NCI-H345 (cell line): ENCODE measurements around the gene RNF135.
"Not testable (repeated sequence)": the region's sequence is repeated elsewhere in the genome, so short reads cannot be mapped to it uniquely, and the experiment has no call there.

ENCODE experiments used
- DNase-seq: peaks from one replicate; lab custom pipeline; 2025; lab: John Stamatoyannopoulos, UW

Gene RNF135

GRCh38 chr17:30970831-30971567 lies at the start of gene RNF135:
TSS of gene RNF135 (plus strand) at chr17:30971039. CDS start at chr17:30971074, 35 bp downstream.
- no peak for DNase-seq

GRCh38 chr17:30921544-30922196 lies 49.2 kb upstream of the RNF135 start, which contains the start of gene ADAP2:
TSS of gene ADAP2 (plus strand) at chr17:30921945. CDS start at chr17:30922015, 70 bp downstream.
- peak; percentile 4 for DNase-seq

- DNase-seq: no peak
These were observed 48.4 kb upstream of the RNF135 start for GRCh38 chr17:30922235-30923030.

- no peak for DNase-seq
These were observed 46.5 kb upstream of the RNF135 start for GRCh38 chr17:30924341-30924740.

- DNase-seq: no peak
These were observed 44.3 kb upstream of the RNF135 start for GRCh38 chr17:30926516-30926915.

GRCh38 chr17:30927756-30928155 lies 43.1 kb upstream of the RNF135 start:
- no peak for DNase-seq

GRCh38 chr17:30928584-30928983 lies 42.3 kb upstream of the RNF135 start:
- DNase-seq: no peak

GRCh38 chr17:30929081-30929633 lies 41.7 kb upstream of the RNF135 start:
- DNase-seq: no peak

- DNase-seq: not testable (repeated sequence)
These were observed 41.0 kb upstream of the RNF135 start for GRCh38 chr17:30929861-30930260.

- DNase-seq: no peak
These were observed 40.3 kb upstream of the RNF135 start for GRCh38 chr17:30930495-30930894.

- not testable (repeated sequence) for DNase-seq
These were observed 39.3 kb upstream of the RNF135 start for GRCh38 chr17:30931582-30931981.

GRCh38 chr17:30933966-30934365 lies 36.9 kb upstream of the RNF135 start:
- no peak for DNase-seq

- no peak for DNase-seq
These were observed 31.7 kb upstream of the RNF135 start for GRCh38 chr17:30939051-30939689.

- DNase-seq: no peak
These were observed 28.3 kb upstream of the RNF135 start for GRCh38 chr17:30942308-30943079.

- no peak for DNase-seq
These were observed 23.0 kb upstream of the RNF135 start for GRCh38 chr17:30947796-30948195.

- DNase-seq: no peak
These were observed 20.6 kb upstream of the RNF135 start for GRCh38 chr17:30950189-30950588.

- peak; percentile 90 for DNase-seq
These were observed 20.0 kb upstream of the RNF135 start for GRCh38 chr17:30950669-30951399.

- no peak for DNase-seq
These were observed 18.0 kb upstream of the RNF135 start for GRCh38 chr17:30952638-30953393.

GRCh38 chr17:30954046-30954830 lies 16.6 kb upstream of the RNF135 start:
- no peak for DNase-seq
